Transverse colon (tissue), 4 donors: ENCODE data around the gene GPR119. TPM values are rescaled to one million over a fixed set of nuclear protein-coding genes. Genes with fewer than 3 reads are reported as not detected.

ENCODE experiments used
- DNase-seq: peaks from one replicate; pipeline ENCODE4 v3.0.0-alpha.2; 2019
- H3K27ac ChIP-seq, 4 donors: fragments of 200-600 bp; sonication (generic); 2 replicates each; pipeline ENCODE4 v1.5.1; 2016 to 2018; ENCODE audit warnings: inconsistent platforms in 4 of 4
- H3K27me3 ChIP-seq: fragments of 200-600 bp; sonication (generic); 2 replicates; pipeline ENCODE4 v1.5.1; 2017; ENCODE audit warnings: inconsistent platforms
- H3K36me3 ChIP-seq, 4 donors: fragments of 200-600 bp; sonication (generic); 2 replicates each; pipeline ENCODE4 v1.5.1; 2017 to 2019; ENCODE audit warnings: inconsistent platforms in 4 of 4
- H3K4me1 ChIP-seq, 4 donors: fragments of 200-600 bp; sonication (generic); 2 replicates each; pipeline ENCODE4 v1.5.1; 2017 to 2020; ENCODE audit warnings: inconsistent platforms in 4 of 4
- H3K4me3 ChIP-seq, 4 donors: fragments of 200-600 bp; sonication (generic); 1 replicate in 1 of 4; 2 replicates in 3 of 4; pipeline versions ENCODE4 v1.5.1 to v1.6.1; 2017 to 2019; ENCODE audit warnings: inconsistent platforms in 4 of 4
- H3K9me3 ChIP-seq, 2 donors: fragments of 200-600 bp; sonication (generic); 2 replicates each; pipeline ENCODE4 v1.5.1; 2017 to 2019; ENCODE audit warnings: inconsistent platforms in 2 of 2
- EP300 ChIP-seq: sonication (generic); formaldehyde crosslinking; IDR thresholded peaks from one replicate; pipeline ENCODE4 v1.6.1; 2017; ENCODE audit warnings: antibody characterized with exemption, low read depth
- POLR2A ChIP-seq: fragments of 450-650 bp; IDR thresholded peaks from one replicate; pipeline ENCODE4 v1.6.1; 2016; ENCODE audit warnings: antibody characterized with exemption, mild to moderate bottlenecking, moderate library complexity
- POLR2AphosphoS5 ChIP-seq, 3 donors: sonication (generic); formaldehyde crosslinking; IDR thresholded peaks; one replicate each; pipeline ENCODE4 v1.6.1; 2016; ENCODE audit warnings: antibody characterized with exemption in 3 of 3
- WGBS, 2 donors: methylation state at CpG; one replicate each; pipeline ENCODE4 v1.1.5; 2018; ENCODE audit warnings: low coverage in 1 of 2; 5-methylcytosine and 5-hydroxymethylcytosine counted together
- in situ Hi-C, 4 donors: fragments of 200-750 bp; cut with MboI; loops; one replicate each; pipeline versions ENCODE4 v1.15.0 to v1.15.1; 2017; ENCODE audit warnings: low sequenced_read_pairs in 3 of 4, low pct_ligation_motif_present in 1 of 4, low pct_unique_long_range_greater_than_20kb in 1 of 4
- intact Hi-C: fragments of 100-400 bp; cut with DNase I; formaldehyde crosslinking; loops from one replicate; pipeline ENCODE4 v1.15.1; 2023; ENCODE audit warnings: low total_unique reads
- total RNA-seq, 4 donors: library from RNA; depleted of rRNA; stranded (reverse); fragments of >200 nt; gene quantifications; one replicate each; pipeline ENCODE4 v1.1.0, GENCODE V29; 2016
- TF ChIP-seq, protein P1 (sequence below), 5 experiments: fragments of 200-600 bp in 3 of 5; fragments of 450-650 bp in 2 of 5; sonication (generic) in 3 of 5; IDR thresholded peaks; 1 replicate in 2 of 5; 2 replicates in 3 of 5; pipeline ENCODE4 v1.5.1; 2016 to 2017; ENCODE audit warnings: antibody characterized with exemption in 5 of 5, inconsistent platforms in 3 of 5, mild to moderate bottlenecking in 2 of 5, moderate library complexity in 1 of 5

Gene GPR119
- total RNA-seq, 4 donors from 2014 or later: not detected

DNA sequence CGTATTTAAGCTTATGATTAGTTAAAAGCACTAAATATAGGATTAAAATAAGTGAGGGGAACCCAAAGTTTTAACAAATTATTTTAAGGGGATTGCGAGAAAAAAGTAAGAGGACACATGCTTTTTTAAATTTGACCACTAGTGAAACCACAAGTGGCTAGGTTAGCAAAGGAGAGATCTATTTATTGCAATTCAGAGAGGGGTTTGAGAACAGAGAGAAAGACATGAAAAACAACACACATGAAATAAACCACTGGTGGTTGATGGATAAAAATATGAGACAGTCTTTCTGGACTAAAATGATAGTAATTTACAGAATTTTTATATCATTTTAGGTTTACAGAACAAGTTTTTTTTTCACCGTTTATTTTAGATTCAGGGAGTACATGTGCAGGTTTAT, 33.9 kb downstream of the GPR119 start:
- TF ChIP-seq, protein P1, sequence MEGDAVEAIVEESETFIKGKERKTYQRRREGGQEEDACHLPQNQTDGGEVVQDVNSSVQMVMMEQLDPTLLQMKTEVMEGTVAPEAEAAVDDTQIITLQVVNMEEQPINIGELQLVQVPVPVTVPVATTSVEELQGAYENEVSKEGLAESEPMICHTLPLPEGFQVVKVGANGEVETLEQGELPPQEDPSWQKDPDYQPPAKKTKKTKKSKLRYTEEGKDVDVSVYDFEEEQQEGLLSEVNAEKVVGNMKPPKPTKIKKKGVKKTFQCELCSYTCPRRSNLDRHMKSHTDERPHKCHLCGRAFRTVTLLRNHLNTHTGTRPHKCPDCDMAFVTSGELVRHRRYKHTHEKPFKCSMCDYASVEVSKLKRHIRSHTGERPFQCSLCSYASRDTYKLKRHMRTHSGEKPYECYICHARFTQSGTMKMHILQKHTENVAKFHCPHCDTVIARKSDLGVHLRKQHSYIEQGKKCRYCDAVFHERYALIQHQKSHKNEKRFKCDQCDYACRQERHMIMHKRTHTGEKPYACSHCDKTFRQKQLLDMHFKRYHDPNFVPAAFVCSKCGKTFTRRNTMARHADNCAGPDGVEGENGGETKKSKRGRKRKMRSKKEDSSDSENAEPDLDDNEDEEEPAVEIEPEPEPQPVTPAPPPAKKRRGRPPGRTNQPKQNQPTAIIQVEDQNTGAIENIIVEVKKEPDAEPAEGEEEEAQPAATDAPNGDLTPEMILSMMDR (IDR thresholded peaks at IDR 0.05): no peak
- TF ChIP-seq POLR2AphosphoS5 (IDR thresholded peaks at IDR 0.05) (no peak), EP300 (no peak), POLR2A (no peak)
- Histone ChIP-seq H3K9me3 (no peaks in the 10 kb centered on the region), H3K4me1 (no peaks in the 10 kb centered on the region), H3K27ac (no peak overlapping the region), H3K36me3 (no peaks in the 10 kb centered on the region), H3K27me3 (no peaks in the 10 kb centered on the region), H3K4me3 (no peak overlapping the region)
- intact Hi-C loops (no loop called here), in situ Hi-C loops (no loop called here)
- WGBS, 2 donors: 82 to 94% methylated on average over 3 of the region's 3 CpGs
- DNase-seq: no peak

DNA sequence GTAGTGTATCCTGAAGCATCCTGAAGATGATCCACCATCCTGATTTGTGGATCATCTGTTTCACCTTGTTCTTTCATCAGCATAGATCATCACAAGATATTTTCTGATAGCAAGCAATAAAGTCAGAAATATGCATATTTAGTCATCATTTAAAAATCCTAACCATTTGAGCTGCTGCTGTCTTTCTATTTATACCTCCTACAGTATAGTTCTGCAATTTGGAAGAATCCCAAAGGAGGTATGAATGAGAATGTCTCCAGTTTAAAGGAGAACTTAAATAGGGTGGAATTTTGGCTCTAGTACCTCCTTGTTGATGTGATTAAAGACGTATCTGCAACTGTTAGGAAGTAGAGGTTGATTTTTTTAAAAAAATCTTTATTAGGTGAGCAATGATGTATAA, 38.2 kb downstream of the GPR119 start:
- TF ChIP-seq, protein P1 (IDR thresholded peaks at IDR 0.05): no peak
- TF ChIP-seq EP300 (no peak), POLR2A (no peak), POLR2AphosphoS5 (IDR thresholded peaks at IDR 0.05) (no peak)
- H3K36me3 ChIP-seq: no peaks in the 10 kb centered on the region
- no peak overlapping the region for H3K4me3 ChIP-seq
- DNase-seq: no peak
- H3K27ac ChIP-seq: no peak overlapping the region
- no peaks in the 10 kb centered on the region for H3K4me1 ChIP-seq
- H3K9me3 ChIP-seq: no peaks in the 10 kb centered on the region
- in situ Hi-C loops: no loop called here
- no peaks in the 10 kb centered on the region for H3K27me3 ChIP-seq
- WGBS, 2 donors: 32 to 45% methylated on average over 1 of the region's 1 CpG
- intact Hi-C loops: no loop called here

DNA sequence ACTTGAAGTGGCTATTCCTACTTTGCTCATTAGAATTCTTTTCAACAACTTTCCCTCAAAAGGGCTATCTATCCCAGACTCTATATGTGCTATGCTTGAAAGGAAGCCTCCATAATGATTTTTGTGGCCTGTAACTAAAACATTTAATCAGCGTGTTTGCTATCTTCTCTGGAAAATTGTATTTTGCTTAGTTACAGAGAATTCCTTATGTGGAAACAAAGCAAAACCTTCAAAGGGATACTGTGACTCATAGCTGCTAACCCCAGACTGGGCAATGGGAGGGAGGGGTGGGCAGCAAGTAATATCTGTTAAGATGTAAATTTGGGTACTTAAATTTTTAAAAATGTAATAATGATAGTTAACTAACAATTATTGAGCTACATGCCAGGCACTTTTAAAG, 42.1 kb downstream of the GPR119 start:
- no peak for DNase-seq
- TF ChIP-seq EP300 (no peak), POLR2A (no peak), POLR2AphosphoS5 (IDR thresholded peaks at IDR 0.05) (no peak)
- TF ChIP-seq, protein P1 (IDR thresholded peaks at IDR 0.05): no peak
- no peaks in the 10 kb centered on the region for H3K27me3 ChIP-seq
- intact Hi-C loops: no loop called here
- peaks cover 0 to 3% (median 1%) of the 10 kb centered on the region in 4 donors for H3K4me1 ChIP-seq
- no peak overlapping the region for H3K27ac ChIP-seq
- H3K9me3 ChIP-seq: no peaks in the 10 kb centered on the region
- 88% methylated on average over 1 of the region's 1 CpG; no CpG with 5 or more reads in 1 of the 2 donors for WGBS, 2 donors
- H3K4me3 ChIP-seq: no peak overlapping the region
- in situ Hi-C loops: no loop called here
- H3K36me3 ChIP-seq: no peaks in the 10 kb centered on the region

DNA sequence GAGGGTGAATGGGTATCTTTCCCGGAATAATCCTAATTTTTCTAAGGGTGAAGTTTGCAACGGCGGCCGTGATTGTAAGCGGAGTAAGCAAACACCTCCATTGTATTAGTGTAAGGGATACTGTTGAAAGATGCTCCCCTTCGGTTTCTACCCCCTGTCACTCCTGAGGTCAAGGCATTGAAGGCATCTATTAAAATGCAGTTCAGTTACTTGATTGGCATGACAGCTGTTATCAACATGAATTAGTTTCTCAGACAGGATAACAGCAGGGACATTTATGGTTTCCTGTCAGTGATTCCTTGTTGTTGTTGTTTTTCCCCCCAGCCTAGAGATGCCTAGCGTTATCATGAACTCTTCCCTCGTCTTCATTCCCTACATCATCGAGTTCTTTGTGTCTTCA, 45.2 kb downstream of the GPR119 start:
- H3K27me3 ChIP-seq: no peaks in the 10 kb centered on the region
- H3K9me3 ChIP-seq: no peaks in the 10 kb centered on the region
- no peak for DNase-seq
- H3K4me1 ChIP-seq: peaks cover 0 to 3% (median 1%) of the 10 kb centered on the region in 4 donors
- peak overlapping the region; percentile 57 to 85 (median 74) for H3K4me3 ChIP-seq
- intact Hi-C loops: no loop called here
- 50% methylated on average over 9 of the region's 9 CpGs; no CpG with 5 or more reads in 1 of the 2 donors for WGBS, 2 donors
- H3K36me3 ChIP-seq: no peaks in the 10 kb centered on the region
- TF ChIP-seq POLR2A (no peak), EP300 (no peak), POLR2AphosphoS5 (IDR thresholded peaks at IDR 0.05) (no peak)
- TF ChIP-seq, protein P1 (IDR thresholded peaks at IDR 0.05): no peak
- in situ Hi-C loops: no loop called here
- peak overlapping the region; percentile 48 to 85 (median 72) for H3K27ac ChIP-seq
